H9 (cell line): ENCODE data around the gene CCM2. TPM values are rescaled to one million over a fixed set of nuclear protein-coding genes. Genes with fewer than 3 reads are reported as not detected.
A peak's percentile ranks its signal among the peaks of the same experiment; 100 is the strongest.

Source experiments
- DNase-seq: peaks from one replicate; pipeline ENCODE4 v3.0.0-alpha.2; 2017
- H2AFZ ChIP-seq: one replicate; pipeline ENCODE4 v1.6.1; 2013; ENCODE audit warnings: mild to moderate bottlenecking, low read length, control low read depth, moderate library complexity
- H2AK5ac ChIP-seq: 2 replicates; pipeline ENCODE4 v1.6.1; 2013; ENCODE audit warnings: low read length, control low read depth, mixed read lengths; ENCODE audit not compliant: insufficient read length
- H2BK120ac ChIP-seq: one replicate; pipeline ENCODE4 v1.6.1; 2013; ENCODE audit warnings: low read depth, mild to moderate bottlenecking, low read length, control low read depth, inconsistent platforms; ENCODE audit not compliant: poor library complexity, severe bottlenecking
- H2BK12ac ChIP-seq: 2 replicates; pipeline ENCODE4 v1.6.1; 2013; ENCODE audit warnings: low read length, control low read depth, mixed read lengths, low read depth; ENCODE audit not compliant: insufficient read length
- H2BK15ac ChIP-seq: 2 replicates; pipeline ENCODE4 v1.6.1; 2013; ENCODE audit warnings: low read depth, low read length, control low read depth
- H2BK20ac ChIP-seq: one replicate; pipeline ENCODE4 v1.6.1; 2013; ENCODE audit warnings: low read depth, mild to moderate bottlenecking, low read length, control low read depth, inconsistent platforms; ENCODE audit not compliant: poor library complexity, severe bottlenecking
- H2BK5ac ChIP-seq: 2 replicates; pipeline ENCODE4 v1.6.1; 2013; ENCODE audit warnings: low read length, control low read depth, mixed read lengths; ENCODE audit not compliant: insufficient read length
- H3K14ac ChIP-seq: 2 replicates; pipeline ENCODE4 v1.6.1; 2013; ENCODE audit warnings: low read length, control low read depth; ENCODE audit not compliant: insufficient read depth
- H3K18ac ChIP-seq: 2 replicates; pipeline ENCODE4 v1.6.1; 2013; ENCODE audit warnings: low read depth, mild to moderate bottlenecking, mixed read lengths, low read length, control low read depth; ENCODE audit not compliant: insufficient read length
- H3K23ac ChIP-seq: 2 replicates; pipeline ENCODE4 v1.6.1; 2013; ENCODE audit warnings: low read length, control low read depth, mixed read lengths, low read depth; ENCODE audit not compliant: insufficient read length
- H3K23me2 ChIP-seq: 2 replicates; pipeline ENCODE4 v1.6.1; 2013; ENCODE audit warnings: low read depth, mild to moderate bottlenecking, mixed read lengths, low read length, control low read depth; ENCODE audit not compliant: insufficient read length, poor library complexity, severe bottlenecking
- H3K27ac ChIP-seq: 2 replicates; pipeline ENCODE4 v1.5.1; 2013; ENCODE audit warnings: low read length, control low read depth, mixed read lengths, low read depth; ENCODE audit not compliant: insufficient read length
- H3K27me3 ChIP-seq: 2 replicates; pipeline ENCODE4 v1.6.1; 2013; ENCODE audit warnings: low read length, control low read depth, inconsistent platforms; ENCODE audit not compliant: insufficient read depth
- H3K4ac ChIP-seq: 2 replicates; pipeline ENCODE4 v1.6.1; 2013; ENCODE audit warnings: low read depth, mild to moderate bottlenecking, control low read depth, inconsistent platforms, low read length, moderate library complexity
- H3K4me1 ChIP-seq: 2 replicates; pipeline ENCODE4 v1.6.1; 2013; ENCODE audit warnings: low read length, control low read depth, inconsistent platforms; ENCODE audit not compliant: insufficient read depth
- H3K4me2 ChIP-seq: 2 replicates; pipeline ENCODE4 v1.6.1; 2013; ENCODE audit warnings: low read length, control low read depth, mixed read lengths; ENCODE audit not compliant: insufficient read length, insufficient read depth
- H3K56ac ChIP-seq: 2 replicates; pipeline ENCODE4 v1.6.1; 2013; ENCODE audit warnings: low read depth, mild to moderate bottlenecking, mixed read lengths, low read length, control low read depth; ENCODE audit not compliant: insufficient read length
- H3K79me1 ChIP-seq: 2 replicates; pipeline ENCODE4 v1.6.1; 2013; ENCODE audit warnings: low read depth, mild to moderate bottlenecking, moderate library complexity, low read length, control low read depth, inconsistent platforms; ENCODE audit not compliant: insufficient read depth, poor library complexity, severe bottlenecking
- H3K79me2 ChIP-seq: 2 replicates; pipeline ENCODE4 v1.6.1; 2013; ENCODE audit warnings: low read length, control low read depth, inconsistent platforms; ENCODE audit not compliant: insufficient read depth
- H3K9ac ChIP-seq: 2 replicates; pipeline ENCODE4 v1.6.1; 2013; ENCODE audit warnings: low read length, control low read depth, mixed read lengths; ENCODE audit not compliant: insufficient read length; ENCODE audit errors: extremely low read depth
- H3K9me3 ChIP-seq: one replicate; pipeline ENCODE4 v1.6.1; 2013; ENCODE audit warnings: low read depth, low read length, inconsistent platforms; ENCODE audit not compliant: control insufficient read depth
- H3T11ph ChIP-seq: one replicate; pipeline ENCODE4 v1.6.1; 2013; ENCODE audit warnings: mild to moderate bottlenecking, low read length, control low read depth, inconsistent platforms
- H4K20me1 ChIP-seq: one replicate; pipeline ENCODE4 v1.6.1; 2013; ENCODE audit not compliant: control insufficient read depth, insufficient read length, insufficient read depth
- H4K5ac ChIP-seq: 2 replicates; pipeline ENCODE4 v1.6.1; 2013; ENCODE audit warnings: low read depth, mild to moderate bottlenecking, mixed read lengths, low read length, control low read depth; ENCODE audit not compliant: insufficient read length
- H4K8ac ChIP-seq: replicated peaks from 2 replicates; pipeline ENCODE4 v1.6.1; 2013; ENCODE audit warnings: low read length, control low read depth, mixed read lengths, low read depth; ENCODE audit not compliant: insufficient read length
- H4K91ac ChIP-seq: 2 replicates; pipeline ENCODE4 v1.6.1; 2013; ENCODE audit warnings: low read depth, mild to moderate bottlenecking, moderate library complexity, mixed read lengths, low read length, control low read depth; ENCODE audit not compliant: insufficient read length
- H3K27ac Mint-ChIP-seq, 3 experiments: 2 replicates in 2 of 3; 3 replicates in 1 of 3; pipeline ENCODE4 v1.8.0; 2020 to 2021; ENCODE audit warnings: mixed read lengths in 3 of 3, mild to moderate bottlenecking in 1 of 3, moderate library complexity in 1 of 3
- H3K27me3 Mint-ChIP-seq: 2 replicates; pipeline ENCODE4 v1.8.0; 2021; ENCODE audit warnings: low read depth, mild to moderate bottlenecking, moderate library complexity, mixed read lengths
- H3K36me3 Mint-ChIP-seq, 3 experiments: 2 replicates in 2 of 3; 3 replicates in 1 of 3; pipeline ENCODE4 v1.8.0; 2020 to 2021; ENCODE audit warnings: low read depth in 3 of 3, mixed read lengths in 3 of 3; ENCODE audit not compliant: insufficient read depth in 1 of 3
- H3K4me1 Mint-ChIP-seq, 2 experiments: 2 replicates each; pipeline ENCODE4 v1.8.0; 2020; ENCODE audit warnings: mixed read lengths in 2 of 2
- H3K4me3 Mint-ChIP-seq, 2 experiments: 2 replicates in 1 of 2; 3 replicates in 1 of 2; pipeline ENCODE4 v1.8.0; 2020 to 2021; ENCODE audit warnings: mild to moderate bottlenecking in 2 of 2, mixed read lengths in 2 of 2, moderate library complexity in 1 of 2
- H3K9me3 Mint-ChIP-seq, 2 experiments: 2 replicates in 1 of 2; 3 replicates in 1 of 2; pipeline ENCODE4 v1.8.0; 2020; ENCODE audit warnings: mild to moderate bottlenecking in 2 of 2, mixed read lengths in 2 of 2, moderate library complexity in 1 of 2
- CTCF ChIP-seq: fragments of 200-600 bp; sonication (generic); conservative IDR thresholded peaks from 3 replicates; pipeline ENCODE4 v1.8.0; 2021; ENCODE audit warnings: antibody characterized with exemption, mild to moderate bottlenecking
- WGBS: extraction: QIAGEN DNeasy Blood & Tissue Kit; methylation state at CpG from one replicate; pipeline ENCODE4 v1.1.7; 2013; ENCODE audit warnings: missing lambda C conversion rate, low lambda C conversion rate, mixed read lengths; ENCODE audit not compliant: insufficient read length; ENCODE audit errors: extremely low coverage; 5-methylcytosine and 5-hydroxymethylcytosine counted together
- total RNA-seq: library from RNA; stranded (reverse); gene quantifications from 2 replicates; pipeline ENCODE4 v1.2.1, GENCODE V29; 2021

The CCM2 gene
- total RNA-seq, 1 experiment from 2014 or later: 30.4 TPM

GRCh38 chr7:45069444-45070253 is 69.6 kb downstream of the CCM2 start:
- H4K20me1 ChIP-seq: no peaks in the 10 kb centered on the region

More at GRCh38 chr7:45069444-45070253, 69.6 kb downstream of the CCM2 start:
- H3K27ac ChIP-seq: no peak overlapping the region
- no peaks in the 10 kb centered on the region for H3K9me3 Mint-ChIP-seq
- WGBS: no CpG with 5 or more reads among the region's 15 CpGs
- H3K4ac ChIP-seq: no peak overlapping the region
- H3K4me3 Mint-ChIP-seq: no peak overlapping the region
- no peaks in the 10 kb centered on the region for H3K9me3 ChIP-seq
- H2BK20ac ChIP-seq: no peak overlapping the region
- no peak overlapping the region for H4K8ac ChIP-seq
- H2AFZ ChIP-seq: no peak overlapping the region
- H2BK5ac ChIP-seq: no peak overlapping the region
- no peak overlapping the region for H3K9ac ChIP-seq
- H3T11ph ChIP-seq: no peak overlapping the region
- H3K14ac ChIP-seq: no peak overlapping the region
- peak; percentile 30; the same call in 2 of the 3 replicates for TF ChIP-seq CTCF
- H3K27ac Mint-ChIP-seq: peak overlapping the region in 1 of 3 experiments; percentile 14; a peak in 1 of 7 replicates
- no peaks in the 10 kb centered on the region for H3K27me3 Mint-ChIP-seq
- no peak overlapping the region for H4K91ac ChIP-seq
- H2BK12ac ChIP-seq: no peak overlapping the region
- no peaks in the 10 kb centered on the region for H3K79me2 ChIP-seq
- no peaks in the 10 kb centered on the region for H3K23me2 ChIP-seq
- peaks cover 3 to 45% (median 33%) of the 10 kb centered on the region in 3 experiments; a peak in 6 of 7 replicates for H3K36me3 Mint-ChIP-seq
- no peak overlapping the region for H2AK5ac ChIP-seq
- no peaks in the 10 kb centered on the region for H3K4me1 ChIP-seq
- no peak overlapping the region for H3K56ac ChIP-seq
- no peak overlapping the region for H4K5ac ChIP-seq
- no peaks in the 10 kb centered on the region for H3K27me3 ChIP-seq
- H3K79me1 ChIP-seq: no peaks in the 10 kb centered on the region
- DNase-seq: no peak
- H3K18ac ChIP-seq: no peak overlapping the region
- H3K4me2 ChIP-seq: no peak overlapping the region
- H2BK120ac ChIP-seq: no peak overlapping the region
- H2BK15ac ChIP-seq: no peak overlapping the region
- H3K23ac ChIP-seq: no peak overlapping the region
- peaks cover 0 to 7% of the 10 kb centered on the region in 2 experiments; a peak in 1 of 4 replicates for H3K4me1 Mint-ChIP-seq
